ENCODE data around the gene ARSH. TPM values are rescaled to one million over a fixed set of nuclear protein-coding genes. Genes with fewer than 3 reads are reported as not detected.
A peak's percentile ranks its signal among the peaks of the same experiment; 100 is the strongest.

Gene ARSH
- 0.01 and 0.03 TPM in 2 replicates for polyA plus RNA-seq (2013)

DNA sequence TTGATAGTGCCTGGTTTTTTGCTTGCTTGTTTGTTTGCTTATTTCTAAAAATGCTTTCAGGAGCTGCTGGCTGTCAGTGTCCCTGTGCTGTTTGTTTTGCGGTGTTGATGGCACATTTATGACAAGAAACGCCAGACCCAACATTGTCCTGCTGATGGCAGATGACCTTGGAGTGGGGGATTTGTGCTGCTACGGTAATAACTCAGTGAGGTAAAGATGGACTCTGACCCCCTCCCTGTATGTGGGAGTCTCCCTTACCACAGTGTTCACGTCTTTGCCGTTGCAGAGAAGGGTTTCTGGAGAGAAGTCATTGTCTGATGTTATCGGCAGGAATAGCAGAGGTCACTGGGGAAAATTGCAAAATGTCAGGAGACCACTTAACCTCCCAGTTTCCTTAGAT is at the start of gene ARSH:
ARSH (plus strand) TSS at position 52 of the 400 bp plus-strand sequence; CDS start at position 119, 67 bp downstream.
- no peak within 1 kb of the TSS for H2BK120ac ChIP-seq (ENCODE audit: insufficient read depth, low read length, poor library complexity)
- peaks cover 0 to 4% of the 10 kb centered on the region in 2 experiments for H3K4me1 ChIP-seq (ENCODE audit: control insufficient read depth in 1 of 2, insufficient read depth in 2 of 2, low read length in 2 of 2)
- H4K8ac ChIP-seq (ENCODE audit: low read depth, low read length), result no peak within 1 kb of the TSS
- no peak within 1 kb of the TSS for H2BK12ac ChIP-seq (ENCODE audit: low read length)
- H3K23ac ChIP-seq (ENCODE audit: low read length), result no peak within 1 kb of the TSS
- H3K27ac ChIP-seq (ENCODE audit: low read depth, low read length), result no peak within 1 kb of the TSS
- H2BK5ac ChIP-seq (ENCODE audit: low read depth, low read length, poor library complexity), result no peak within 1 kb of the TSS
- H3K4ac ChIP-seq (ENCODE audit: low read depth, low read length), result no peak within 1 kb of the TSS
- no peak within 1 kb of the TSS for H2AFZ ChIP-seq (ENCODE audit: insufficient read depth, low read length, poor library complexity)
- H3K4me3 ChIP-seq (ENCODE audit: low read depth, low read length), result no peak within 1 kb of the TSS
- no peak within 1 kb of the TSS for H4K12ac ChIP-seq (ENCODE audit: low read depth, low read length)
- H3K18ac ChIP-seq (ENCODE audit: low read length), result no peak within 1 kb of the TSS
- DNase-seq, result no peak
- H4K91ac ChIP-seq (ENCODE audit: low read depth, low read length), result no peak within 1 kb of the TSS
- no peaks in the 10 kb centered on the region for H3K79me1 ChIP-seq (ENCODE audit: low read length)
- H3K79me2 ChIP-seq (ENCODE audit: control insufficient read depth, insufficient read depth, low read length, poor library complexity), result no peaks in the 10 kb centered on the region
- H3K4me2 ChIP-seq (ENCODE audit: low read length), result no peak within 1 kb of the TSS
- no peak within 1 kb of the TSS for H3K14ac ChIP-seq (ENCODE audit: low read length)
- no peak within 1 kb of the TSS for H2AK5ac ChIP-seq (ENCODE audit: low read length)
- WGBS (ENCODE audit: extremely low coverage, insufficient coverage, insufficient read length), result no CpG with 5 or more reads among the region's 6 CpGs
- H3K9me3 ChIP-seq (ENCODE audit: insufficient read depth, low read depth, low read length), result no peaks in the 10 kb centered on the region
- H3K27me3 ChIP-seq (ENCODE audit: insufficient read depth, low read length), result no peaks in the 10 kb centered on the region
- no peaks in the 10 kb centered on the region for H3K36me3 ChIP-seq (ENCODE audit: control insufficient read depth in 1 of 2, insufficient read depth in 2 of 2, low read length in 2 of 2)
- H3K9ac ChIP-seq (ENCODE audit: low read length), result no peak within 1 kb of the TSS

- Histone ChIP-seq H4K8ac (ENCODE audit: low read depth, low read length) (no peak overlapping the region), H3K18ac (ENCODE audit: low read length) (no peak overlapping the region), H3K14ac (ENCODE audit: low read length) (no peak overlapping the region), H3K36me3 (ENCODE audit: control insufficient read depth in 1 of 2, insufficient read depth in 2 of 2, low read length in 2 of 2) (no peaks in the 10 kb centered on the region), H3K4me1 (ENCODE audit: control insufficient read depth in 1 of 2, insufficient read depth in 2 of 2, low read length in 2 of 2) (no peaks in the 10 kb centered on the region), H2BK12ac (ENCODE audit: low read length) (no peak overlapping the region), H2BK5ac (ENCODE audit: low read depth, low read length, poor library complexity) (no peak overlapping the region), H3K9ac (ENCODE audit: low read length) (no peak overlapping the region), H4K12ac (ENCODE audit: low read depth, low read length) (no peak overlapping the region), H4K91ac (ENCODE audit: low read depth, low read length) (no peak overlapping the region), H3K4me3 (ENCODE audit: low read depth, low read length) (no peak overlapping the region), H3K79me1 (ENCODE audit: low read length) (no peaks in the 10 kb centered on the region), H2AFZ (ENCODE audit: insufficient read depth, low read length, poor library complexity) (no peak overlapping the region), H3K9me3 (ENCODE audit: insufficient read depth, low read depth, low read length) (no peaks in the 10 kb centered on the region), H2BK120ac (ENCODE audit: insufficient read depth, low read length, poor library complexity) (no peak overlapping the region), H3K23ac (ENCODE audit: low read length) (no peak overlapping the region), H2AK5ac (ENCODE audit: low read length) (no peak overlapping the region), H3K79me2 (ENCODE audit: control insufficient read depth, insufficient read depth, low read length, poor library complexity) (no peaks in the 10 kb centered on the region), H3K27me3 (ENCODE audit: insufficient read depth, low read length) (no peaks in the 10 kb centered on the region), H3K4ac (ENCODE audit: low read depth, low read length) (no peak overlapping the region), H3K27ac (ENCODE audit: low read depth, low read length) (no peak overlapping the region), H3K4me2 (ENCODE audit: low read length) (no peak overlapping the region)
- WGBS (ENCODE audit: extremely low coverage, insufficient coverage, insufficient read length), result no CpG with 5 or more reads among the region's 9 CpGs
- DNase-seq, result no peak
These were observed 48.1 kb upstream of the ARSH start for GRCh38 chrX:2958199-2958598.

GRCh38 chrX:2960861-2961515 is 45.4 kb upstream of the ARSH start:
- H3K9me3 ChIP-seq (ENCODE audit: insufficient read depth, low read depth, low read length), result no peaks in the 10 kb centered on the region

DNA sequence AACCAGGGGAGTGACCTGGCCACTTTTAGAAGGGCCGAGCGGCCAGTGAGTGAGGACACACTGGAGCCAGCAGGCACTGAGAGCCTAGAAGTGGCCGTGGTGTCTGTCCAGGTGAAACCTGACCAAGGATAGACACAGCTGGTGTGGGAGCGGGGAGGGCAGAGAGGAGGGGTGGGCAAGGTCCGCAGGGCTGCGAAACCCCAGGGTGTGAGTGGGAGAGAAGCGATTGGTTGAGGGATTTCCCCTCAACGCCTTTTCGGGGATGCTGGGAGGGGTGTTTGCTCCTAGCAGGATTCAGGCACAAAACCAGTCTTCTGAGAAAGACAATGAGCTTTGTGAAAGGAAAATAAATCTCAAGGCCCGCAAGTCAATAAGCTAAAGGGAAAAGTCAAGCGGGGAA is 44.0 kb upstream of the ARSH start:
- no peak overlapping the region for H2BK120ac ChIP-seq (ENCODE audit: insufficient read depth, low read length, poor library complexity)
- H3K36me3 ChIP-seq (ENCODE audit: control insufficient read depth in 1 of 2, insufficient read depth in 2 of 2, low read length in 2 of 2), result no peaks in the 10 kb centered on the region
- no peak overlapping the region for H3K14ac ChIP-seq (ENCODE audit: low read length)
- H3K9me3 ChIP-seq (ENCODE audit: insufficient read depth, low read depth, low read length), result no peaks in the 10 kb centered on the region
- no peaks in the 10 kb centered on the region for H3K27me3 ChIP-seq (ENCODE audit: insufficient read depth, low read length)
- H3K27ac ChIP-seq (ENCODE audit: low read depth, low read length), result no peak overlapping the region
- no peak overlapping the region for H4K8ac ChIP-seq (ENCODE audit: low read depth, low read length)
- H3K79me1 ChIP-seq (ENCODE audit: low read length), result peaks cover 5% of the 10 kb centered on the region
- H4K91ac ChIP-seq (ENCODE audit: low read depth, low read length), result peak overlapping the region; percentile 2
- no peaks in the 10 kb centered on the region for H3K79me2 ChIP-seq (ENCODE audit: control insufficient read depth, insufficient read depth, low read length, poor library complexity)
- H3K23ac ChIP-seq (ENCODE audit: low read length), result no peak overlapping the region
- no peak overlapping the region for H3K18ac ChIP-seq (ENCODE audit: low read length)
- peaks cover 4 to 5% of the 10 kb centered on the region in 2 experiments for H3K4me1 ChIP-seq (ENCODE audit: control insufficient read depth in 1 of 2, insufficient read depth in 2 of 2, low read length in 2 of 2)
- H3K4ac ChIP-seq (ENCODE audit: low read depth, low read length), result no peak overlapping the region
- no peak overlapping the region for H2AK5ac ChIP-seq (ENCODE audit: low read length)
- no peak overlapping the region for H3K4me2 ChIP-seq (ENCODE audit: low read length)
- DNase-seq, result no peak
- WGBS (ENCODE audit: extremely low coverage, insufficient coverage, insufficient read length), result no CpG with 5 or more reads among the region's 11 CpGs
- H2BK5ac ChIP-seq (ENCODE audit: low read depth, low read length, poor library complexity), result no peak overlapping the region
- H2BK12ac ChIP-seq (ENCODE audit: low read length), result peak overlapping the region; percentile 65
- no peak overlapping the region for H3K9ac ChIP-seq (ENCODE audit: low read length)
- H3K4me3 ChIP-seq (ENCODE audit: low read depth, low read length), result no peak overlapping the region
- H2AFZ ChIP-seq (ENCODE audit: insufficient read depth, low read length, poor library complexity), result no peak overlapping the region
- H4K12ac ChIP-seq (ENCODE audit: low read depth, low read length), result no peak overlapping the region

More at GRCh38 chrX:2960861-2961515, 45.4 kb upstream of the ARSH start:
- Histone ChIP-seq H2AK5ac (ENCODE audit: low read length) (no peak overlapping the region), H3K27ac (ENCODE audit: low read depth, low read length) (no peak overlapping the region), H3K4ac (ENCODE audit: low read depth, low read length) (no peak overlapping the region), H3K4me2 (ENCODE audit: low read length) (no peak overlapping the region), H3K4me1 (ENCODE audit: control insufficient read depth in 1 of 2, insufficient read depth in 2 of 2, low read length in 2 of 2) (peaks cover 4 to 5% of the 10 kb centered on the region in 2 experiments), H3K79me2 (ENCODE audit: control insufficient read depth, insufficient read depth, low read length, poor library complexity) (no peaks in the 10 kb centered on the region), H3K27me3 (ENCODE audit: insufficient read depth, low read length) (no peaks in the 10 kb centered on the region), H4K12ac (ENCODE audit: low read depth, low read length) (no peak overlapping the region), H4K91ac (ENCODE audit: low read depth, low read length) (no peak overlapping the region), H3K14ac (ENCODE audit: low read length) (no peak overlapping the region), H2AFZ (ENCODE audit: insufficient read depth, low read length, poor library complexity) (no peak overlapping the region), H2BK5ac (ENCODE audit: low read depth, low read length, poor library complexity) (no peak overlapping the region), H2BK12ac (ENCODE audit: low read length) (no peak overlapping the region), H3K36me3 (ENCODE audit: control insufficient read depth in 1 of 2, insufficient read depth in 2 of 2, low read length in 2 of 2) (no peaks in the 10 kb centered on the region), H3K18ac (ENCODE audit: low read length) (no peak overlapping the region), H2BK120ac (ENCODE audit: insufficient read depth, low read length, poor library complexity) (no peak overlapping the region), H3K23ac (ENCODE audit: low read length) (no peak overlapping the region), H3K4me3 (ENCODE audit: low read depth, low read length) (no peak overlapping the region), H3K9ac (ENCODE audit: low read length) (no peak overlapping the region), H3K79me1 (ENCODE audit: low read length) (peaks cover 5% of the 10 kb centered on the region), H4K8ac (ENCODE audit: low read depth, low read length) (no peak overlapping the region)
- WGBS (ENCODE audit: extremely low coverage, insufficient coverage, insufficient read length), result no CpG with 5 or more reads among the region's 14 CpGs
- DNase-seq, result no peak
